Glomerular visceral epithelial cell (primary cell): Measurements from ENCODE around the gene CASP7.
"Not testable (repeated sequence)": the region's sequence is repeated elsewhere in the genome, so short reads cannot be mapped to it uniquely, and the experiment has no call there.

Experiments
- DNase-seq: peaks from one replicate; pipeline ENCODE4 v3.0.0-alpha.2; 2016; ENCODE audit errors: extremely low spot score

The CASP7 gene

DNA sequence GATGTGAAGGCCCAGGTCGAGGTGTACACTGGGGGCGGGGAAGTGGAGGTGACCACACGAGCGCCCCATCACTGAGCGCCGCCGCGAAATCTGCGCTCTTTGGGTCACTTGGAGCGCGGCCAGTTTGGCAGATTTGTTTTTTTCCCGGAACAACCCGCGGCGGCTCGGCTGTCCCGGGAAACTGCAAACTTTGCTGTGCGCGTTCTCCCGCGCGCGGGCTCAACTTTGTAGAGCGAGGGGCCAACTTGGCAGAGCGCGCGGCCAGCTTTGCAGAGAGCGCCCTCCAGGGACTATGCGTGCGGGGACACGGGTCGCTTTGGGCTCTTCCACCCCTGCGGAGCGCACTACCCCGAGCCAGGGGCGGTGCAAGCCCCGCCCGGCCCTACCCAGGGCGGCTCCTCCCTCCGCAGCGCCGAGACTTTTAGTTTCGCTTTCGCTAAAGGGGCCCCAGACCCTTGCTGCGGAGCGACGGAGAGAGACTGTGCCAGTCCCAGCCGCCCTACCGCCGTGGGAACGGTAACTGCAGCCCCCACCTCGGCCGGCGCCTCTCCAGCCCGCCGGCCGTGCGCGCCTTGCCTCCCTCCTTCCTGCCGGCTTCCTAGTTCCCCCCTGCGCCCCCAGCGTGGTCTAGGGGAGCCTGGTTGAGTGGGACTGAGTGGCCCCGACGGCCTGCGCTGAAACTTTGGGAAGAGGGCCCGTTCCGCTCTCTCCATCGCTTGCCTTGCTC is at the start of gene CASP7:
Gene CASP7 (plus strand): TSS at position 450 of the 727 bp plus-strand sequence. CDS start 17,582 bp downstream, outside the sequence.
- peak; percentile 85 for DNase-seq

GRCh38 chr10:113630929-113631533 is 48.7 kb upstream of the CASP7 start:
- no peak for DNase-seq

DNA sequence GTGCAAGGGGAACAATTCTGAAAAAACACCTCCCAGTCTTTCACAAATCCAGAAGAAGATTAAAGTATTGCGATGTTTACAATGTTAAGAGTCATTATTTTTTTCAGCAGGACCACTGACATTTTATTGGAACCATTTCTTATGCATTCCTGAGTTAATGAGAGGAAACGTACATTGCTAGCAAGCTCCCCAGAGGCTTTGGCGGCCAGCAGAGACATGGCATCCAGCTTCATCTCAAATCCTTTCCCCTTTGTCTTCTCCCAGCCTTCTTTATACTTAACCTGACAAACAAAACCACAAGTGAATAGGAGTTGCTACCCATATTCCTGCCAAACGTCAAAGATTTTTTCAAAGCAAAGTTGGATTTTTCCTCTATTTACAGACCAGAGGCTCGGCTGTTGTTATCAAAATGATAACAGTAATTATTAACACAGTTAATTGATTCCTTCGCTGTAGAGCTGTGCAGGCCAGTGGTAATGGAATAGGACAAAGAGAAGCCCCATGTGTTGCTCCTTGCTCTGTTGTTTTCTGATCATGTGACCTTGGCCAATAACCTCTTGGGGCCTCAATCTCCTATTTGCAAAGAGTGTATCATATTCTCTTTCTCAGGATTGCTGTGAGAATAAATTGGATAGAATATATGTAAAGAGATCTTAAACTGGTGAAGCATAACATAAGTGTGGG is 47.9 kb upstream of the CASP7 start:
- DNase-seq: no peak

DNA sequence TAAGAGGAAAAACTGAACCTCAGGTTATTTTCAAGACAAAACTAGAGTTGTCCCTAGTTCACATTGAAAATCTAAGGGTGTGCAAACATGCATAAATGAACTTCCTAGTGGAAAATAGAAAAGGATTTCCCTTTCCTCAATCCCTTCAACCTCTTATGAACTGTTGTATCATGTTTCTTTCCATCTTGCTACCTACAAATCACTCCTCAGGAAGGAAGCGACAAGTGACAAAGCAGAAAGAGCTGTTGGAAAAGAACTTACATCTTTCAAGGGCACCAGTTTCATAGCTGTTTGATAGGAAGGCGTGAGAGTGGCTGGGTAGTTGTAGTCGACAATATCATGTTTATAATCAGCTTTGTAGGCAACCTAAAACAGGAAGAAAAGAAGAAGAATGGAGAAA is 39.7 kb upstream of the CASP7 start:
- DNase-seq: no peak

- no peak for DNase-seq
Observed at GRCh38 chr10:113641702-113642101, 38.0 kb upstream of the CASP7 start.

- DNase-seq: no peak
Observed at GRCh38 chr10:113643183-113643582, 36.5 kb upstream of the CASP7 start.

GRCh38 chr10:113644185-113645120 is 35.3 kb upstream of the CASP7 start:
- no peak for DNase-seq

GRCh38 chr10:113646336-113647201 is 33.1 kb upstream of the CASP7 start:
- DNase-seq: no peak

DNA sequence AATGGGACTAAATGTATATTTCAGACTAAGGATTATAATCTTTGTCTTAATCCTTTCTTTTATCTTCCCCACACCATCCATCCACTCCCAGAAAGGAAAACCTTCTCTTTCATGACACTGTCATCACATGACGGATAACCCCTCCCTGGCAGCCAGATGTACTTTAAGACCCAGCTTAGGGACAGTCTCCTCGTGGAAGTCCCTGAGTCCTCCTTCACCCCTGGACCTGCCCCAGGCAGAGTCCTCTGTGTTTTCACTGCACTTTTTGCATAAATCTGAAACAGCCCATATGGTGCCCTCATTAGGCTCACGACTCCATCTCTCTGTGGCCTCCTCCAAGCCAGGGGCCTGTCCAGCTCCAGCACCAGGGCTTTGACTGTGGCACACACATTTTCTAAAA is 31.9 kb upstream of the CASP7 start:
- DNase-seq: no peak

GRCh38 chr10:113648478-113648877 is 31.2 kb upstream of the CASP7 start:
- no peak for DNase-seq

- DNase-seq: no peak
Observed at GRCh38 chr10:113650172-113650571, 29.5 kb upstream of the CASP7 start.

DNA sequence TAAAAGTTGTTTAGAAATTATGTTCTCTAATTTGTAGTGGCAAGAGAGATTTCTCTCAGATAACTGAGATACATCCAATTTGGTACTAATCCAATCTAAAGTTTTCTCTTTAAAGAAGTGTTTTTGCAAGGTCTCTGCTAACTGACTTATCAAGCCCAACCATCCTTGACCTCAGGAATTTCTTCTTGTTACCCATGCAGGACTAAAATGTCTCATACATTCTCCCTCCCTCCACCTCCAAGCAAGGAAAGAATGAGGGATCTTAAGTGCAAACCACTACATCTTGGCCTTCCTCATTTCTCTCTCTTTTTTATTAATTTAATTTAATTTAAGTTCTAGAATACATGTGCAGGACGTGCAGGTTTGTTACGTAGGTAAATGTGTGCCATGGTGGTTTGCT is 28.7 kb upstream of the CASP7 start:
- no peak for DNase-seq

DNA sequence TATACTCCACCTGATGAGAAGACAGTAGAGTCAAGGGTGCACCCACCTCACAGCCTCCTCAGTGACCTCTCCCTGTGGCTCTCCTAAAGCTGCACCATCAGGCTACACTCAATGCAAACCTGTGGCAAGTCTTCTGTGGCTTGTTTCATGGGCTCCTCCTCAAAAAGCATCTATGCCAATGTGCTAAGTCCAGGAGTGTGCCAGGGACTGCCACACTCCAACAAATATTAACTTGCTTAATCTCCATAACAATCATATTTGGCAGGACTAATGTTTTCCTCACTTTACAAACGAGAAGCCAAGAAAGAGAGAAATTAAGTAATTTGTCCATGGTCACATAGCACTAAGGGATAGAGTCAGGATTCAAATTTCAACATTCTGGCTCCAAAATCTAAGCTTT is 27.8 kb upstream of the CASP7 start:
- no peak for DNase-seq

- DNase-seq: not testable (repeated sequence)
Observed at GRCh38 chr10:113652456-113652855, 27.3 kb upstream of the CASP7 start.

DNA sequence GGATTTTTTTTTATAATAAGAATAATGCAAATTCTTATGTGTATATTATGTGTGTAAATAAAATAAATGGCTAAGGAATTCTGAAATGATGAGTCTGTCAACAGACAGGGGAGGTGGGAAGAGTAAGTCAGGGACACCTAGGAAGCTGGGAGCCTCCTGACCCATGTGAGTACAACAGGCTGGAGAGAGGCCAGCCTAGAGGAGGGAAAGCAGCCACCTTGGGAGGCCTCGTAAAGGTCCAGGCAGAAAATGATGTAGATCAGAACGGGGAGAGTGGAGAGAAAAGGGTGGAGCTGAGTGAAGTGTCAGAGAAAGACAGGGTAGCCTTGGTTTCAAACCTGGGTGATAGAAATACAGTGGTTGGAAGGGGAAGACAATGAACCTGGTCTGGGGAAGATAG is 22.8 kb upstream of the CASP7 start:
- no peak for DNase-seq

DNA sequence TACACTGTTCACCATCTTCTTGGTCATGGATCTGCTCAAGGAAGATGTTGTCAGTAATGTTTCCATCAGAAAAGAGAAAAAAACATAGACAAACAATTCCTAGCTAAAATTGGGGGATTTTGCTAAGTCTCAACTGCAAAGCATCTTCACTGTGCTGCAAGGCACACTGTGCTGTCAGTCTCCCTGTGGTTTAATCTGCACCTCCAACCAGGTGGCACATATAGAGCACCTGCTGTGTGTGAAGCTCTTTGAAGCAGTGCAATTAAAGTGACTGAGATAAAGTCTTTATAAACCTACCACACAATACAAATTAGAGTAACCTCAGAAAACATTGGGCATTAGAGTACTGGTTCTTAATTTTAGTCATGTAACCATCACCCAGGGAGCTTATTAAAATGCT is 22.2 kb upstream of the CASP7 start:
- DNase-seq: no peak

DNA sequence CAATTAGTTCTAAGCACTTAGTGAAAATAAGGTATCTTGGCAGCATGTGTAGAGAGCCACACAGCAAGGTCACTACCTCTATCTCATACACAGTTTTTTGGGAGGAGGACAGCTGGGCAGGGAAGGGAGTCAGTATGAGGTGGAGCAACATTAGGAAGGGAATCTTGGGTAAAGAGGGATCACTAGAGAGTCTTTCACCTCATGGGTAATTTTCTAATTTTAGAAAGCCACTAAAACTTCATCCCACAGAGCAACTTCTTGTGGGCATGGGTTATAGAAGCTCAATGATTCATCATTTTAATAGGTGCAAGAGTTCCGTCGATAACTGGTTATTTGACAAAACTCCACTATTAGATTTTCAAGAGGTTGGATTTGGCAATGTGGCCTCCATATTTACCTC is 18.4 kb upstream of the CASP7 start:
- DNase-seq: no peak

DNA sequence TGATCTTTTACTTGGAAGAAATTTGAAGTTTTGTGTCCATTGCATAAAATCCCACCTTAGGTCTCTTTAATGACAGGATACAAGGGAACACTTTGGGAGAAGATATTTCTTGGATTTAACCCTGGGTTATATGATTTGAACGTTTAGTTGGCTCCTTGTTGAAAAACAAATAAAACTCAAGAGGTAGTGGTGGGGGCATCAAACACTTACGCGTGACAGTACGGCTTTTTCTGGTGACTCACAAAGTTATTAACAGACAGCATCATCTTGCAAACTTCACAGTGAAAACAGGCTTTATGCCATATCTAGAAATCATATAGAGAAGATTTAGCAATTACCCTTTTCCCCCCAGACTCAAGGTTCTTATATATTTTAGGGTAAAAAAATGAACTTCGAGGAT is 16.6 kb upstream of the CASP7 start:
- DNase-seq: no peak

DNA sequence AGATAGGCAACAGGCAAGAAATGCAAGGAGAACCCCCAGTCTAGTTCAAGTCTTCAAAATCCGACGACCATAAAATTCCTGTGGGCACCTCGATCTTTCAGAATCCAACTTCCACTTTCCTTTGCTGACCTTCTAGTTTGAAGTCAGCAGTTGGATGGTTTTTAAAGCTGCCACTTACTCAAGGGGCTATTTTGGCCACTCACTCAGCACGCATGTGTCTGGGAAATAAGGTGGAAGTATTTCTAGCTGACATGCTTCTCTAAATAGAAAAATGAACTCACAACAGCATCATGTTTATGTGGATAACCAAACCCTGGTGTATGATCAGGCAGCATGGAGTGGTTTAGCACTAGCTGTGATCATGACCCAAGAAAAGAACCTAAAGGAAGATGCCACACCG is 15.8 kb upstream of the CASP7 start, which contains the start of gene NRAP:
Gene NRAP (minus strand): TSS at position 134 of the 400 bp plus-strand sequence. CDS start 159 bp downstream, outside the sequence.
- no peak for DNase-seq

- DNase-seq: no peak
Observed at GRCh38 chr10:113665352-113665751, 14.4 kb upstream of the CASP7 start.
